K562 (cell line): ENCODE data around the gene ZNF324B. TPM values are rescaled to one million over a fixed set of nuclear protein-coding genes. Genes with fewer than 3 reads are reported as not detected.

Experiments
- NCOA1 ChIP-seq: fragments of 450-650 bp; IDR thresholded peaks from 2 replicates; pipeline ENCODE4 v1.6.1; 2016; ENCODE audit warnings: low read depth
- RHOXF2B ChIP-seq: fragments of 250-450 bp; sonication (Bioruptor Pico); conservative IDR thresholded peaks from 2 replicates; pipeline ENCODE4 v1.5.1; 2021
- SOX6 ChIP-seq: fragments of 450-650 bp; IDR thresholded peaks from 2 replicates; pipeline ENCODE4 v1.6.1; 2014; ENCODE audit warnings: mild to moderate bottlenecking
- polyA plus RNA-seq, 8 experiments: library from polyadenylated mRNA; depleted of rRNA in 4 of 8; stranded (reverse) in 5 of 8; unstranded in 3 of 8; fragments of >200 nt; fragmentation: Nextera tagmentation in 2 of 8; fragmentation: Illumina TruSeq in 1 of 8; extraction: Ambion mirVana in 2 of 8; extraction: Trizol in 1 of 8; gene quantifications; 2 replicates each; pipeline versions ENCODE4 v1.2.1 to v1.2.3, GENCODE V29; 2011 to 2014; ENCODE audit warnings: inconsistent platforms in 1 of 8, missing spikeins in 1 of 8
- total RNA-seq, 7 experiments: library from RNA; depleted of rRNA in 6 of 7; stranded (reverse); fragments of >200 nt in 6 of 7; fragmentation: Illumina TruSeq in 2 of 7; extraction: Trizol in 2 of 7; gene quantifications; 2 replicates each; pipeline versions ENCODE4 v1.2.1 to v1.2.3, GENCODE V29; 2011 to 2021; ENCODE audit warnings: low replicate concordance in 1 of 7
- TF ChIP-seq, protein P1 (sequence below), 2 experiments: fragments of 450-650 bp in 1 of 2; sonication (generic) in 1 of 2; formaldehyde crosslinking in 1 of 2; IDR thresholded peaks; 2 replicates each; pipeline versions ENCODE4 v1.7.1 to v1.9.0; 2016 to 2022; ENCODE audit warnings: inconsistent platforms in 1 of 2, mild to moderate bottlenecking in 1 of 2, missing genetic modification reagents in 1 of 2
- TF ChIP-seq, protein P2 (sequence below): fragments of 250-450 bp; sonication (Bioruptor Pico); IDR thresholded peaks from 2 replicates; pipeline ENCODE4 v1.4.0; 2020; ENCODE audit warnings: mild to moderate bottlenecking, moderate library complexity

The ZNF324B gene
- total and polyA plus RNA-seq, 9 of the 15 experiments (the other 6 are each of a cell fraction or from before 2014, with no cell fraction given), result 0.20 to 13.5 (median 5.7) TPM

DNA sequence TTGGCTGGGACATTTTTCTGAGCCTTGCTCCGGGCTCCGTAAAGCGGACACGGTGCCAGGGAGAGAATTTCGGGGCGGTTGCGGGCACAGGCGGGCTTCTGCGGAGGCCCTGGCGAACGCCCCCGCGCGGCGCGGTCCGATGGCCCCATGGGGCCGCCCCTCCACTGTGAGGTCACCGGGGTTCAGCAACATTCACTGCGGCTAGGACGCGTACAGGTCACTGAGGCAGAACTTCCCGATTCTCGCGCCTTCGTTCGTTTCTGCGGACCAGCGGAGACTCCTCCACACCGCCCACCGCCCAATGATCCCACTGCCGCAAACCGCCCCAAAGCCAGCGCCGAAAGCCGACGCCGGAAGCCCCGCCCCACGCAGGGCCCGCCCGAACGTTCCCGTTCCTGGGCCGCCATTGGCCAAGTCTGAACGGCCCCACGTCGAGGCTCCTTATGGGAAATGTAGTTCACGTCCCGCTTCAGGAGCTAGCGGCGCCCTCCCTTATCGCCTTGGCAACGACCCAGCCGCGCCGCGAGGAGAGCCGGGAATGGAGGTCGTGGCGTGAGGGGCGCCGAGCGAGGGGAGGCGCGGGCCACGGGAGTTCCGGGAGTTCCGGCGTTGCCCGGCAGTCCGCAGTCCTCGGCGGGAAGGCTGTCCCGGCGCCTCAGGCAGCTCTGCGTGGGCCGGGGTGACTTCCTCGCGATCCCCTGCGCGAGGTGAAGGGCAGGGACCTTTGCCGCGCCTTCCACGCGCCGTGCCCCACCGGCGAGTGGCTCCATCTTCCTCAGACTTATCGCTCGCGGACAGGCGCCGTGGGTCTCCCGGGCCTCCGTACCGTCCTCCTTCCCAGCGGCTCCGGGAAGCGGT is 43.0 kb upstream of the ZNF324B start, which contains the start of gene ZNF584 (continued):
- TF ChIP-seq, protein P1, sequence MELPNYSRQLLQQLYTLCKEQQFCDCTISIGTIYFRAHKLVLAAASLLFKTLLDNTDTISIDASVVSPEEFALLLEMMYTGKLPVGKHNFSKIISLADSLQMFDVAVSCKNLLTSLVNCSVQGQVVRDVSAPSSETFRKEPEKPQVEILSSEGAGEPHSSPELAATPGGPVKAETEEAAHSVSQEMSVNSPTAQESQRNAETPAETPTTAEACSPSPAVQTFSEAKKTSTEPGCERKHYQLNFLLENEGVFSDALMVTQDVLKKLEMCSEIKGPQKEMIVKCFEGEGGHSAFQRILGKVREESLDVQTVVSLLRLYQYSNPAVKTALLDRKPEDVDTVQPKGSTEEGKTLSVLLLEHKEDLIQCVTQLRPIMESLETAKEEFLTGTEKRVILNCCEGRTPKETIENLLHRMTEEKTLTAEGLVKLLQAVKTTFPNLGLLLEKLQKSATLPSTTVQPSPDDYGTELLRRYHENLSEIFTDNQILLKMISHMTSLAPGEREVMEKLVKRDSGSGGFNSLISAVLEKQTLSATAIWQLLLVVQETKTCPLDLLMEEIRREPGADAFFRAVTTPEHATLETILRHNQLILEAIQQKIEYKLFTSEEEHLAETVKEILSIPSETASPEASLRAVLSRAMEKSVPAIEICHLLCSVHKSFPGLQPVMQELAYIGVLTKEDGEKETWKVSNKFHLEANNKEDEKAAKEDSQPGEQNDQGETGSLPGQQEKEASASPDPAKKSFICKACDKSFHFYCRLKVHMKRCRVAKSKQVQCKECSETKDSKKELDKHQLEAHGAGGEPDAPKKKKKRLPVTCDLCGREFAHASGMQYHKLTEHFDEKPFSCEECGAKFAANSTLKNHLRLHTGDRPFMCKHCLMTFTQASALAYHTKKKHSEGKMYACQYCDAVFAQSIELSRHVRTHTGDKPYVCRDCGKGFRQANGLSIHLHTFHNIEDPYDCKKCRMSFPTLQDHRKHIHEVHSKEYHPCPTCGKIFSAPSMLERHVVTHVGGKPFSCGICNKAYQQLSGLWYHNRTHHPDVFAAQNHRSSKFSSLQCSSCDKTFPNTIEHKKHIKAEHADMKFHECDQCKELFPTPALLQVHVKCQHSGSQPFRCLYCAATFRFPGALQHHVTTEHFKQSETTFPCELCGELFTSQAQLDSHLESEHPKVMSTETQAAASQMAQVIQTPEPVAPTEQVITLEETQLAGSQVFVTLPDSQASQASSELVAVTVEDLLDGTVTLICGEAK (IDR thresholded peaks at IDR 0.05), result peak; percentile 86
- TF ChIP-seq, protein P1 (CRISPR knock-in tag; IDR thresholded peaks at IDR 0.05), result no peak
- TF ChIP-seq SOX6, result 0 out of 2 replicates have a peak, but pooled peaks have one; percentile 9
- TF ChIP-seq, protein P2, sequence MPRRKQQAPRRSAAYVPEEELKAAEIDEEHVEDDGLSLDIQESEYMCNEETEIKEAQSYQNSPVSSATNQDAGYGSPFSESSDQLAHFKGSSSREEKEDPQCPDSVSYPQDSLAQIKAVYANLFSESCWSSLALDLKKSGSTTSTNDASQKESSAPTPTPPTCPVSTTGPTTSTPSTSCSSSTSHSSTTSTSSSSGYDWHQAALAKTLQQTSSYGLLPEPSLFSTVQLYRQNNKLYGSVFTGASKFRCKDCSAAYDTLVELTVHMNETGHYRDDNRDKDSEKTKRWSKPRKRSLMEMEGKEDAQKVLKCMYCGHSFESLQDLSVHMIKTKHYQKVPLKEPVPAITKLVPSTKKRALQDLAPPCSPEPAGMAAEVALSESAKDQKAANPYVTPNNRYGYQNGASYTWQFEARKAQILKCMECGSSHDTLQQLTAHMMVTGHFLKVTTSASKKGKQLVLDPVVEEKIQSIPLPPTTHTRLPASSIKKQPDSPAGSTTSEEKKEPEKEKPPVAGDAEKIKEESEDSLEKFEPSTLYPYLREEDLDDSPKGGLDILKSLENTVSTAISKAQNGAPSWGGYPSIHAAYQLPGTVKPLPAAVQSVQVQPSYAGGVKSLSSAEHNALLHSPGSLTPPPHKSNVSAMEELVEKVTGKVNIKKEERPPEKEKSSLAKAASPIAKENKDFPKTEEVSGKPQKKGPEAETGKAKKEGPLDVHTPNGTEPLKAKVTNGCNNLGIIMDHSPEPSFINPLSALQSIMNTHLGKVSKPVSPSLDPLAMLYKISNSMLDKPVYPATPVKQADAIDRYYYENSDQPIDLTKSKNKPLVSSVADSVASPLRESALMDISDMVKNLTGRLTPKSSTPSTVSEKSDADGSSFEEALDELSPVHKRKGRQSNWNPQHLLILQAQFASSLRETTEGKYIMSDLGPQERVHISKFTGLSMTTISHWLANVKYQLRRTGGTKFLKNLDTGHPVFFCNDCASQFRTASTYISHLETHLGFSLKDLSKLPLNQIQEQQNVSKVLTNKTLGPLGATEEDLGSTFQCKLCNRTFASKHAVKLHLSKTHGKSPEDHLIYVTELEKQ (CRISPR knock-in tag), result no peak
- no peak for TF ChIP-seq RHOXF2B (CRISPR knock-in tag)
- TF ChIP-seq NCOA1, result 0 out of 2 replicates have a peak, but pooled peaks have one; percentile 18
- TF ChIP-seq, all 486 proteins: peak for 150
